ENCODE measurements around the gene MAST4.

Gene MAST4

GRCh38 chr5:67012171-67012570, 416.0 kb downstream of the MAST4 start:
- Mint-ChIP-seq H3K4me3 (no peak overlapping the region), H3K36me3 (ENCODE audit: low read depth) (no peaks in the 10 kb centered on the region), H3K27ac (peak overlapping the region; percentile 59 to 65 (median 65)), H3K27me3 (ENCODE audit: low read depth) (peaks cover 3% of the 10 kb centered on the region), H3K9me3 (no peaks in the 10 kb centered on the region), H3K4me1 (peaks cover 65% of the 10 kb centered on the region)
- TF ChIP-seq CTCF (IDR thresholded peaks at IDR 0.05; ENCODE audit: unreplicated experiment in 3 of 3), result no peak

GRCh38 chr5:67013719-67014118, 417.5 kb downstream of the MAST4 start:
- H3K9me3 Mint-ChIP-seq, result no peaks in the 10 kb centered on the region
- H3K27ac Mint-ChIP-seq, result no peak overlapping the region
- no peaks in the 10 kb centered on the region for H3K36me3 Mint-ChIP-seq (ENCODE audit: low read depth)
- H3K4me1 Mint-ChIP-seq, result peaks cover 69% of the 10 kb centered on the region
- no peak for TF ChIP-seq CTCF (IDR thresholded peaks at IDR 0.05; ENCODE audit: unreplicated experiment in 3 of 3)
- peaks cover 3% of the 10 kb centered on the region for H3K27me3 Mint-ChIP-seq (ENCODE audit: low read depth)
- no peak overlapping the region for H3K4me3 Mint-ChIP-seq

- no peak for TF ChIP-seq CTCF (IDR thresholded peaks at IDR 0.05; ENCODE audit: unreplicated experiment in 3 of 3)
- H3K4me1 Mint-ChIP-seq, result peaks cover 70% of the 10 kb centered on the region
- H3K27me3 Mint-ChIP-seq (ENCODE audit: low read depth), result peaks cover 3% of the 10 kb centered on the region
- no peaks in the 10 kb centered on the region for H3K9me3 Mint-ChIP-seq
- H3K4me3 Mint-ChIP-seq, result no peak overlapping the region
- H3K27ac Mint-ChIP-seq, result peak overlapping the region in 1 of 3 experiments; percentile 55
- no peaks in the 10 kb centered on the region for H3K36me3 Mint-ChIP-seq (ENCODE audit: low read depth)
Measured at GRCh38 chr5:67014191-67014590, 418.0 kb downstream of the MAST4 start.

- peak overlapping the region; percentile 42 to 55 (median 47) for H3K27ac Mint-ChIP-seq
- H3K36me3 Mint-ChIP-seq (ENCODE audit: low read depth), result no peaks in the 10 kb centered on the region
- no peaks in the 10 kb centered on the region for H3K9me3 Mint-ChIP-seq
- peaks cover 3% of the 10 kb centered on the region for H3K27me3 Mint-ChIP-seq (ENCODE audit: low read depth)
- no peak for TF ChIP-seq CTCF (IDR thresholded peaks at IDR 0.05; ENCODE audit: unreplicated experiment in 3 of 3)
- H3K4me1 Mint-ChIP-seq, result peaks cover 69% of the 10 kb centered on the region
- H3K4me3 Mint-ChIP-seq, result peak overlapping the region in 1 of 3 experiments; percentile 55
Measured at GRCh38 chr5:67014957-67015400, 418.8 kb downstream of the MAST4 start.

GRCh38 chr5:67015541-67016191, 419.5 kb downstream of the MAST4 start:
- peaks cover 65% of the 10 kb centered on the region for H3K4me1 Mint-ChIP-seq
- H3K9me3 Mint-ChIP-seq, result no peaks in the 10 kb centered on the region
- H3K36me3 Mint-ChIP-seq (ENCODE audit: low read depth), result no peaks in the 10 kb centered on the region
- no peak for TF ChIP-seq CTCF (IDR thresholded peaks at IDR 0.05; ENCODE audit: unreplicated experiment in 3 of 3)
- H3K27me3 Mint-ChIP-seq (ENCODE audit: low read depth), result peaks cover 3% of the 10 kb centered on the region
- peak overlapping the region; percentile 42 to 55 (median 47) for H3K27ac Mint-ChIP-seq
- peak overlapping the region in 2 of 3 experiments; percentile 16 to 55 for H3K4me3 Mint-ChIP-seq

All from nephron (organoid).